HepG2 (cell line): Measurements from ENCODE around the gene WNT3A. TPM values are rescaled to one million over a fixed set of nuclear protein-coding genes. Genes with fewer than 3 reads are reported as not detected.
A peak's percentile ranks its signal among the peaks of the same experiment; 100 is the strongest.

Experiments used
- ATAC-seq: fragments of 200-7000 bp; cut with Tn5 transposase; 3 replicates; pipeline ENCODE4 v1.9.1; 2020; ENCODE audit warnings: mild to moderate bottlenecking, moderate library complexity
- BruUV-seq: library from RNA; stranded (reverse); fragments of 400-500 nt; replicated peaks from 2 replicates; lab custom pipeline; 2021; lab: Mats Ljungman, UMichigan
- CTCF ChIA-PET: fragments of 300-600 bp; formaldehyde crosslinking; extraction: SDS; loops from one replicate; lab custom pipeline; 2021; ENCODE audit warnings: low total read pairs, inconsistent platforms, low intra/inter-chr PET ratio; lab: Yijun Ruan, JAX
- POLR2A ChIA-PET: fragments of 350-600 bp; sonication (Branson Sonifier 250); formaldehyde crosslinking; loops from one replicate; lab custom pipeline; 2020; ENCODE audit warnings: antibody characterized with exemption, inconsistent platforms; lab: Yijun Ruan, JAX
- DNase-seq: peaks from one replicate; pipeline ENCODE4 v3.0.0-alpha.2; 2015; ENCODE audit warnings: low spot score
- FAIRE-seq: peaks from 3 replicates; lab custom pipeline; 2011; peaks lifted over from hg19 to GRCh38; lab: Jason Lieb, UNC
- H2AFZ ChIP-seq: one replicate; pipeline ENCODE4 v1.6.1; 2011; ENCODE audit warnings: low read length, inconsistent platforms
- H3K27ac ChIP-seq: fragments of 300-600 bp; 3 replicates; pipeline ENCODE4 v1.8.0; 2011; ENCODE audit warnings: mixed run types, mild to moderate bottlenecking, mixed read lengths, low read length, inconsistent platforms; ENCODE audit not compliant: insufficient read depth; ENCODE audit errors: extremely low read length
- H3K27me3 ChIP-seq, 2 experiments: fragments of 200-600 bp in 1 of 2; 2 replicates in 1 of 2; 3 replicates in 1 of 2; pipeline versions ENCODE4 v1.6.0 to v1.8.0; 2011; ENCODE audit warnings: low read length in 2 of 2, mild to moderate bottlenecking in 2 of 2, moderate library complexity in 2 of 2, inconsistent platforms in 1 of 2; ENCODE audit not compliant: insufficient read depth in 2 of 2, control insufficient read depth in 1 of 2
- H3K36me3 ChIP-seq, 2 experiments: fragments of 200-600 bp in 1 of 2; replicated peaks in 1 of 2; 2 replicates in 1 of 2; 3 replicates in 1 of 2; pipeline versions ENCODE4 v1.5.1 to v1.8.0; 2011; ENCODE audit warnings: low read length in 2 of 2, inconsistent platforms in 1 of 2; ENCODE audit not compliant: insufficient read depth in 2 of 2, control insufficient read depth in 1 of 2
- H3K4me1 ChIP-seq: 2 replicates; pipeline ENCODE4 v1.5.1; 2012; ENCODE audit warnings: low read length, inconsistent platforms; ENCODE audit not compliant: insufficient read depth
- H3K4me2 ChIP-seq: 2 replicates; pipeline ENCODE4 v1.6.0; 2011; ENCODE audit warnings: low read depth, low read length, inconsistent platforms
- H3K4me3 ChIP-seq, 3 experiments: fragments of 200-600 bp in 1 of 3; sonication (generic), shearing (Covaris generic) in 1 of 3; replicated peaks in 1 of 3; 2 replicates each; pipeline ENCODE4 v1.5.1; 2011 to 2016; ENCODE audit warnings: low read length in 3 of 3, inconsistent platforms in 2 of 3, low read depth in 2 of 3, mild to moderate bottlenecking in 2 of 3, control low read depth in 1 of 3, mixed read lengths in 1 of 3; ENCODE audit not compliant: insufficient read depth in 1 of 3
- H3K79me2 ChIP-seq: one replicate; pipeline ENCODE4 v1.6.1; 2011; ENCODE audit warnings: low read length, inconsistent platforms; ENCODE audit not compliant: insufficient read depth
- H3K9ac ChIP-seq: 2 replicates; pipeline ENCODE4 v1.6.0; 2011; ENCODE audit warnings: mild to moderate bottlenecking, low read depth, low read length, inconsistent platforms; ENCODE audit not compliant: insufficient read depth
- H3K9me3 ChIP-seq: 2 replicates; pipeline ENCODE4 v1.5.1; 2012; ENCODE audit warnings: mild to moderate bottlenecking, low read length
- H4K20me1 ChIP-seq: 2 replicates; pipeline ENCODE4 v1.6.0; 2011; ENCODE audit warnings: inconsistent platforms, mild to moderate bottlenecking, low read length, moderate library complexity; ENCODE audit not compliant: insufficient read depth
- HNF1A ChIP-seq, 2 experiments: sonication (generic) in 1 of 2; formaldehyde crosslinking in 1 of 2; IDR thresholded peaks; 2 replicates each; pipeline versions ENCODE4 v1.4.0 to v1.6.1; 2016 to 2020; ENCODE audit warnings: borderline replicate concordance in 1 of 2, low read depth in 1 of 2, mild to moderate bottlenecking in 1 of 2, missing genetic modification reagents in 1 of 2
- KDM2A ChIP-seq: sonication (generic); formaldehyde crosslinking; IDR thresholded peaks from 2 replicates; pipeline ENCODE4 v1.4.0; 2020; ENCODE audit warnings: low read depth, missing genetic modification reagents, borderline replicate concordance
- KMT2B ChIP-seq: IDR thresholded peaks from 2 replicates; pipeline ENCODE4 v1.6.1; 2016; ENCODE audit warnings: missing genetic modification reagents, missing compliant biosample characterization
- MIER3 ChIP-seq: IDR thresholded peaks from 2 replicates; pipeline ENCODE4 v1.6.1; 2016; ENCODE audit warnings: missing compliant biosample characterization, borderline replicate concordance
- MTF2 ChIP-seq: sonication (generic); formaldehyde crosslinking; IDR thresholded peaks from 2 replicates; pipeline ENCODE4 v1.5.0; 2020; ENCODE audit warnings: missing genetic modification reagents, borderline replicate concordance
- NR2F6 ChIP-seq, 2 experiments: IDR thresholded peaks; 2 replicates each; pipeline ENCODE4 v1.6.1; 2016; ENCODE audit warnings: antibody characterized with exemption in 1 of 2, mild to moderate bottlenecking in 1 of 2
- PHB2 ChIP-seq: fragments of 450-650 bp; IDR thresholded peaks from 2 replicates; pipeline ENCODE4 v1.6.1; 2018; ENCODE audit not compliant: partially characterized antibody
- SMARCC2 ChIP-seq: fragments of 450-650 bp; IDR thresholded peaks from 2 replicates; pipeline ENCODE4 v1.6.1; 2017; ENCODE audit warnings: antibody characterized with exemption, mild to moderate bottlenecking
- SPEN ChIP-seq: sonication (generic); formaldehyde crosslinking; IDR thresholded peaks from 2 replicates; pipeline ENCODE4 v1.5.1; 2020; ENCODE audit warnings: low read depth, mild to moderate bottlenecking, missing genetic modification reagents
- ZNF136 ChIP-seq: sonication (generic); formaldehyde crosslinking; IDR thresholded peaks from 2 replicates; pipeline ENCODE4 v1.8.1; 2022; ENCODE audit warnings: low read depth, mild to moderate bottlenecking, moderate library complexity, missing genetic modification reagents
- ZNF572 ChIP-seq: sonication (generic); formaldehyde crosslinking; IDR thresholded peaks from 2 replicates; pipeline ENCODE4 v1.5.1; 2020; ENCODE audit warnings: mild to moderate bottlenecking, missing genetic modification reagents
- ZNF614 ChIP-seq: IDR thresholded peaks from 2 replicates; pipeline ENCODE4 v1.6.1; 2018; ENCODE audit warnings: missing biosample characterization, missing genetic modification reagents, inconsistent platforms, borderline replicate concordance
- ZNF639 ChIP-seq: conservative IDR thresholded peaks from 2 replicates; pipeline ENCODE4 v1.6.1; 2018; ENCODE audit warnings: missing genetic modification reagents
- ZNF788 ChIP-seq: sonication (generic); formaldehyde crosslinking; IDR thresholded peaks from 2 replicates; pipeline ENCODE4 v1.5.0; 2020; ENCODE audit warnings: mild to moderate bottlenecking, missing genetic modification reagents, borderline replicate concordance
- WGBS: methylation state at CpG from one replicate; pipeline ENCODE4 v1.1.6; 2017; ENCODE audit warnings: low lambda C conversion rate; 5-methylcytosine and 5-hydroxymethylcytosine counted together
- in situ Hi-C: cut with HindIII; loops from 2 replicates; pipeline ENCODE4 v1.10.0; 2017; ENCODE audit warnings: low pct_unique_long_range_greater_than_20kb; ENCODE audit not compliant: extremely low pct_ligation_motif_present
- intact Hi-C: fragments of 100-400 bp; cut with micrococcal nuclease; formaldehyde crosslinking; loops from one replicate; pipeline ENCODE4 v1.10.0; 2022; ENCODE audit not compliant: unreplicated experiment
- polyA plus RNA-seq, 8 experiments: library from polyadenylated mRNA; depleted of rRNA in 3 of 8; stranded (reverse) in 7 of 8; unstranded in 1 of 8; fragments of >200 nt; fragmentation: Illumina TruSeq in 4 of 8; extraction: Trizol in 4 of 8; gene quantifications; 2 replicates each; pipeline versions ENCODE4 v1.2.1 to v1.2.3, GENCODE V29; 2011 to 2016; ENCODE audit warnings: low read depth in 4 of 8, missing spikeins in 1 of 8, mixed read lengths in 1 of 8; ENCODE audit not compliant: insufficient read depth in 1 of 8
- total RNA-seq, 5 experiments: library from RNA; depleted of rRNA; stranded (reverse); fragments of >200 nt; fragmentation: Illumina TruSeq; extraction: Trizol; gene quantifications; 2 replicates each; pipeline ENCODE4 v1.2.3, GENCODE V29; 2016; ENCODE audit warnings: low read depth in 1 of 5
- TF ChIP-seq, protein P1 (sequence below): sonication (generic); formaldehyde crosslinking; IDR thresholded peaks from 2 replicates; pipeline ENCODE4 v1.5.0; 2020; ENCODE audit warnings: mild to moderate bottlenecking, missing genetic modification reagents

Gene WNT3A
- total and polyA plus RNA-seq, 2 of the 13 experiments (the other 11 are each of a cell fraction or from before 2014, with no cell fraction given): not detected

GRCh38 chr1:228084325-228084724 lies 77.5 kb downstream of the WNT3A start (continued):
- TF ChIP-seq PHB2 (no peak), ZNF614 (no peak), MIER3 (CRISPR knock-in tag) (no peak), ZNF136 (0 out of 2 replicates have a peak, but pooled peaks have one; percentile 4), KMT2B (CRISPR knock-in tag) (no peak), MTF2 (0 out of 2 replicates have a peak, but pooled peaks have one; percentile 4), HNF1A (IDR thresholded peaks at IDR 0.05; ENCODE audit: low read depth) (no peak), HNF1A (CRISPR knock-in tag; IDR thresholded peaks at IDR 0.05; ENCODE audit: borderline replicate concordance) (no peak)

DNA sequence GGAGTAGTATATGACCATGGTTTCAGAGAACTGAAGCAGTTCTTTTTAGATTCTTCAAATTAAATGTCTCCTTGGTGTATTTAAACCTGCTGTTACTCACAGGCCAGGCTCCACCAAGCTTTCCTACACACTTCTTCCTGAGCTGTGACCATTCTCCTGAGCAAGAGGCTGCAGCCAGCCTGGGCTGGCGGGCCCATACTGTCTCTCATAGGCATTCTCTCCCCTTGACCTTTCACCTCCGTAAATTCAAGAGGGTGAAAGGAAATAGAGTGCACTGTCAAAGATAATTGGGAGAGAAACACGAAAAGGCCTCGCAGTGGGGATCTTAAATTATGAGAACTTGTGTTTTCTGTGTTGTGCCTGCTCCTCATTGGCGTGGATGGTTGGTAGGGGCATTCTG lies 78.0 kb downstream of the WNT3A start:
- Histone ChIP-seq H3K4me1 (peaks cover 65% of the 10 kb centered on the region), H3K9ac (peak overlapping the region; percentile 100), H3K9me3 (no peaks in the 10 kb centered on the region), H4K20me1 (peaks cover 65% of the 10 kb centered on the region), H3K79me2 (peaks cover 85% of the 10 kb centered on the region), H3K4me2 (peak overlapping the region; percentile 91), H3K27me3 (no peaks in the 10 kb centered on the region; a peak in 1 of 5 replicates), H2AFZ (no peak overlapping the region), H3K27ac (peak overlapping the region; percentile 86), H3K36me3 (peaks cover 6 to 32% of the 10 kb centered on the region in 2 experiments), H3K4me3 (peak overlapping the region; percentile 82 to 100 (median 85))
- in situ Hi-C loops: no loop called here
- no peak for FAIRE-seq
- POLR2A ChIA-PET: interaction anchor here (1.0 to 2.0 kb wide), 5 partner anchors 14 to 82 kb away, joined by 3 to 10 read pairs (median 4); partner anchors contain the start of genes IBA57 and MRPL55
- no TSS peak for BruUV-seq
- intact Hi-C loops: loop anchor here (10.0 kb wide), 1 partner anchor 1150 kb away; no protein-coding TSS in a partner anchor
- CTCF ChIA-PET: no interaction called here
- 38% methylated on average over 5 of the region's 5 CpGs for WGBS
- DNase-seq: no peak
- no peak for ATAC-seq
- TF ChIP-seq ZNF639 (no peak), SPEN (CRISPR knock-in tag) (no peak), SMARCC2 (no peak), ZNF572 (no peak), KDM2A (CRISPR knock-in tag) (no peak), NR2F6 (IDR thresholded peaks at IDR 0.05) (peak; percentile 37; the same call in 1 of the 2 replicates), NR2F6 (CRISPR knock-in tag; IDR thresholded peaks at IDR 0.05) (0 out of 2 replicates have a peak, but pooled peaks have one; percentile 16), ZNF614 (no peak), ZNF788 (no peak)
- TF ChIP-seq, protein P1, sequence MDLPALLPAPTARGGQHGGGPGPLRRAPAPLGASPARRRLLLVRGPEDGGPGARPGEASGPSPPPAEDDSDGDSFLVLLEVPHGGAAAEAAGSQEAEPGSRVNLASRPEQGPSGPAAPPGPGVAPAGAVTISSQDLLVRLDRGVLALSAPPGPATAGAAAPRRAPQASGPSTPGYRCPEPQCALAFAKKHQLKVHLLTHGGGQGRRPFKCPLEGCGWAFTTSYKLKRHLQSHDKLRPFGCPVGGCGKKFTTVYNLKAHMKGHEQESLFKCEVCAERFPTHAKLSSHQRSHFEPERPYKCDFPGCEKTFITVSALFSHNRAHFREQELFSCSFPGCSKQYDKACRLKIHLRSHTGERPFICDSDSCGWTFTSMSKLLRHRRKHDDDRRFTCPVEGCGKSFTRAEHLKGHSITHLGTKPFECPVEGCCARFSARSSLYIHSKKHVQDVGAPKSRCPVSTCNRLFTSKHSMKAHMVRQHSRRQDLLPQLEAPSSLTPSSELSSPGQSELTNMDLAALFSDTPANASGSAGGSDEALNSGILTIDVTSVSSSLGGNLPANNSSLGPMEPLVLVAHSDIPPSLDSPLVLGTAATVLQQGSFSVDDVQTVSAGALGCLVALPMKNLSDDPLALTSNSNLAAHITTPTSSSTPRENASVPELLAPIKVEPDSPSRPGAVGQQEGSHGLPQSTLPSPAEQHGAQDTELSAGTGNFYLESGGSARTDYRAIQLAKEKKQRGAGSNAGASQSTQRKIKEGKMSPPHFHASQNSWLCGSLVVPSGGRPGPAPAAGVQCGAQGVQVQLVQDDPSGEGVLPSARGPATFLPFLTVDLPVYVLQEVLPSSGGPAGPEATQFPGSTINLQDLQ: no peak
